Measurements from ENCODE around the gene MERTK. TPM values are rescaled to one million over a fixed set of nuclear protein-coding genes. Genes with fewer than 3 reads are reported as not detected.

The MERTK gene
- total RNA-seq, 1 experiment from 2014 or later = 2.1 TPM

- no TSS peak for BruUV-seq (replicated peaks)
- H3K36me3 Mint-ChIP-seq (ENCODE audit: insufficient read depth, unreplicated experiment) = no peaks in the 10 kb centered on the region
- H3K4me3 Mint-ChIP-seq (ENCODE audit: low read depth, unreplicated experiment) = no peak overlapping the region
- DNase-seq = no peak
- CTCF ChIA-PET = no interaction called here
- H3K27me3 Mint-ChIP-seq (ENCODE audit: unreplicated experiment) = no peaks in the 10 kb centered on the region
- TF ChIP-seq CTCF (IDR thresholded peaks at IDR 0.05; ENCODE audit: unreplicated experiment) = no peak
- intact Hi-C loops (cut with micrococcal nuclease; ENCODE audit: unreplicated experiment) = no loop called here
- no peaks in the 10 kb centered on the region for H3K4me1 Mint-ChIP-seq (ENCODE audit: low read depth, unreplicated experiment)
- no peak overlapping the region for H3K27ac Mint-ChIP-seq (ENCODE audit: unreplicated experiment)
- no peaks in the 10 kb centered on the region for H3K9me3 Mint-ChIP-seq (ENCODE audit: low read depth, unreplicated experiment)
Measured at GRCh38 chr2:112000399-112001135, 102.2 kb downstream of the MERTK start.

- no peaks in the 10 kb centered on the region for H3K9me3 Mint-ChIP-seq (ENCODE audit: low read depth, unreplicated experiment)
- CTCF ChIA-PET = no interaction called here
- no peak overlapping the region for H3K27ac Mint-ChIP-seq (ENCODE audit: unreplicated experiment)
- DNase-seq = no peak
- intact Hi-C loops (cut with micrococcal nuclease; ENCODE audit: unreplicated experiment) = no loop called here
- TF ChIP-seq CTCF (IDR thresholded peaks at IDR 0.05; ENCODE audit: unreplicated experiment) = no peak
- H3K27me3 Mint-ChIP-seq (ENCODE audit: unreplicated experiment) = no peaks in the 10 kb centered on the region
- no peak overlapping the region for H3K4me3 Mint-ChIP-seq (ENCODE audit: low read depth, unreplicated experiment)
- no TSS peak for BruUV-seq (replicated peaks)
- no peaks in the 10 kb centered on the region for H3K4me1 Mint-ChIP-seq (ENCODE audit: low read depth, unreplicated experiment)
- H3K36me3 Mint-ChIP-seq (ENCODE audit: insufficient read depth, unreplicated experiment) = no peaks in the 10 kb centered on the region
Measured at GRCh38 chr2:112001136-112001715, 102.8 kb downstream of the MERTK start.

GRCh38 chr2:112001942-112002341, 103.5 kb downstream of the MERTK start:
- no peaks in the 10 kb centered on the region for H3K27me3 Mint-ChIP-seq (ENCODE audit: unreplicated experiment)
- H3K36me3 Mint-ChIP-seq (ENCODE audit: insufficient read depth, unreplicated experiment) = no peaks in the 10 kb centered on the region

GRCh38 chr2:112003576-112004252, 105.3 kb downstream of the MERTK start:
- no peaks in the 10 kb centered on the region for H3K27me3 Mint-ChIP-seq (ENCODE audit: unreplicated experiment)
- intact Hi-C loops (cut with micrococcal nuclease; ENCODE audit: unreplicated experiment) = no loop called here
- no peaks in the 10 kb centered on the region for H3K9me3 Mint-ChIP-seq (ENCODE audit: low read depth, unreplicated experiment)
- TF ChIP-seq CTCF (IDR thresholded peaks at IDR 0.05; ENCODE audit: unreplicated experiment) = no peak
- CTCF ChIA-PET = interaction anchor here (0.6 kb wide), 1 partner anchor 84 kb away, joined by 3 read pairs; no protein-coding TSS in a partner anchor
- no peak overlapping the region for H3K27ac Mint-ChIP-seq (ENCODE audit: unreplicated experiment)
- H3K4me1 Mint-ChIP-seq (ENCODE audit: low read depth, unreplicated experiment) = no peaks in the 10 kb centered on the region
- H3K36me3 Mint-ChIP-seq (ENCODE audit: insufficient read depth, unreplicated experiment) = no peaks in the 10 kb centered on the region
- H3K4me3 Mint-ChIP-seq (ENCODE audit: low read depth, unreplicated experiment) = no peak overlapping the region
- DNase-seq = no peak
- no TSS peak for BruUV-seq (replicated peaks)

More at GRCh38 chr2:112001942-112002341, 103.5 kb downstream of the MERTK start:
- no peaks in the 10 kb centered on the region for H3K4me1 Mint-ChIP-seq (ENCODE audit: low read depth, unreplicated experiment)
- no peak overlapping the region for H3K4me3 Mint-ChIP-seq (ENCODE audit: low read depth, unreplicated experiment)
- no peak for DNase-seq
- CTCF ChIA-PET = no interaction called here
- no peak overlapping the region for H3K27ac Mint-ChIP-seq (ENCODE audit: unreplicated experiment)
- intact Hi-C loops (cut with micrococcal nuclease; ENCODE audit: unreplicated experiment) = no loop called here
- no TSS peak for BruUV-seq (replicated peaks)
- TF ChIP-seq CTCF (IDR thresholded peaks at IDR 0.05; ENCODE audit: unreplicated experiment) = no peak
- no peaks in the 10 kb centered on the region for H3K9me3 Mint-ChIP-seq (ENCODE audit: low read depth, unreplicated experiment)
